SK-N-SH treated with all-trans-retinoic acid at 6 μM for 48 hours (cell line): ENCODE measurements around the gene TMEM131L.

Source experiments
- ATAC-seq: fragments of 200-7000 bp; cut with Tn5 transposase; 3 replicates; pipeline ENCODE4 v1.9.1; 2020; ENCODE audit warnings: mild to moderate bottlenecking, moderate library complexity
- ARNTL ChIP-seq: fragments of 450-650 bp; formaldehyde crosslinking; IDR thresholded peaks from 2 replicates; pipeline ENCODE4 v1.5.0; 2020; ENCODE audit warnings: low read depth, mild to moderate bottlenecking, moderate library complexity, borderline replicate concordance
- BACH2 ChIP-seq: fragments of 250-450 bp; sonication (Bioruptor Pico); IDR thresholded peaks from 2 replicates; pipeline ENCODE4 v1.9.0; 2021; ENCODE audit warnings: mild to moderate bottlenecking, borderline replicate concordance
- CSRNP3 ChIP-seq: fragments of 250-450 bp; sonication (Bioruptor Pico); IDR thresholded peaks from 2 replicates; pipeline ENCODE4 v1.5.1; 2021; ENCODE audit warnings: mild to moderate bottlenecking, moderate library complexity
- ESRRG ChIP-seq: fragments of 250-450 bp; sonication (Bioruptor Pico); IDR thresholded peaks from 2 replicates; pipeline ENCODE4 v1.6.1; 2021; ENCODE audit warnings: mild to moderate bottlenecking
- GLIS3 ChIP-seq: fragments of 250-450 bp; sonication (Bioruptor Pico); IDR thresholded peaks from 2 replicates; pipeline ENCODE4 v1.5.0; 2020; ENCODE audit warnings: mild to moderate bottlenecking, moderate library complexity
- ISL1 ChIP-seq: fragments of 250-450 bp; sonication (Bioruptor Pico); IDR thresholded peaks from 2 replicates; pipeline ENCODE4 v2.1.2; 2022; ENCODE audit warnings: mild to moderate bottlenecking, moderate library complexity
- PATZ1 ChIP-seq: fragments of 250-450 bp; sonication (Bioruptor Pico); IDR thresholded peaks from 2 replicates; pipeline ENCODE4 v1.8.0; 2020; ENCODE audit warnings: mild to moderate bottlenecking, moderate library complexity, borderline replicate concordance
- PPARA ChIP-seq: fragments of 250-450 bp; sonication (Bioruptor Pico); IDR thresholded peaks from 2 replicates; pipeline ENCODE4 v1.5.0; 2020; ENCODE audit warnings: mild to moderate bottlenecking, borderline replicate concordance
- RARB ChIP-seq: fragments of 250-450 bp; sonication (Bioruptor Pico); IDR thresholded peaks from 2 replicates; pipeline ENCODE4 v1.8.0; 2021; ENCODE audit warnings: mild to moderate bottlenecking, moderate library complexity
- SNAI2 ChIP-seq: fragments of 250-450 bp; sonication (Bioruptor Pico); IDR thresholded peaks from 2 replicates; pipeline ENCODE4 v1.5.0; 2020; ENCODE audit warnings: mild to moderate bottlenecking, moderate library complexity
- TSHZ2 ChIP-seq: fragments of 250-450 bp; sonication (Bioruptor Pico); IDR thresholded peaks from 2 replicates; pipeline ENCODE4 v1.5.0; 2020; ENCODE audit warnings: mild to moderate bottlenecking, moderate library complexity
- ZFP30 ChIP-seq: fragments of 450-650 bp; formaldehyde crosslinking; IDR thresholded peaks from 2 replicates; pipeline ENCODE4 v1.5.0; 2022; ENCODE audit warnings: mild to moderate bottlenecking, moderate library complexity
- ZNF70 ChIP-seq: fragments of 450-650 bp; formaldehyde crosslinking; IDR thresholded peaks from 2 replicates; pipeline ENCODE4 v1.5.0; 2020; ENCODE audit warnings: mild to moderate bottlenecking, moderate library complexity
- ZNF8 ChIP-seq: fragments of 450-650 bp; formaldehyde crosslinking; IDR thresholded peaks from 2 replicates; pipeline ENCODE4 v1.5.0; 2020; ENCODE audit warnings: mild to moderate bottlenecking, moderate library complexity

The TMEM131L gene

GRCh38 chr4:153480704-153481103, 14.5 kb downstream of the TMEM131L start:
- ATAC-seq, result no peak
- TF ChIP-seq PPARA (CRISPR knock-in tag), result no peak

GRCh38 chr4:153481478-153481877, 15.3 kb downstream of the TMEM131L start:
- ATAC-seq, result no peak
- TF ChIP-seq TSHZ2 (no peak), ZFP30 (no peak), PATZ1 (CRISPR knock-in tag) (no peak), ZNF8 (no peak)

GRCh38 chr4:153483432-153484418, 17.6 kb downstream of the TMEM131L start:
- ATAC-seq, result peak; percentile 44
- TF ChIP-seq PATZ1 (CRISPR knock-in tag) (no peak), SNAI2 (CRISPR knock-in tag) (no peak), BACH2 (CRISPR knock-in tag) (no peak), TSHZ2 (no peak), ZNF70 (CRISPR knock-in tag) (no peak), ARNTL (CRISPR knock-in tag) (no peak), GLIS3 (CRISPR knock-in tag) (no peak)

- no peak for ATAC-seq
- TF ChIP-seq CSRNP3 (no peak), GLIS3 (CRISPR knock-in tag) (no peak), RARB (CRISPR knock-in tag) (no peak), ARNTL (CRISPR knock-in tag) (no peak), ESRRG (no peak), ISL1 (no peak), SNAI2 (CRISPR knock-in tag) (no peak), PPARA (CRISPR knock-in tag) (no peak)
- TF ChIP-seq, all 23 proteins: peak for 0
These were observed 19.2 kb downstream of the TMEM131L start for GRCh38 chr4:153485359-153485758.
